Upper lobe of left lung (tissue), 6 donors: ENCODE data around the gene NUDCD3. TPM values are rescaled to one million over a fixed set of nuclear protein-coding genes. Genes with fewer than 3 reads are reported as not detected.

Experiments
- ATAC-seq, 2 donors: fragments of 200-7000 bp; cut with Tn5 transposase; one replicate each; pipeline ENCODE4 v1.9.1; 2022; ENCODE audit warnings: mild to moderate bottlenecking in 2 of 2, moderate library complexity in 2 of 2; ENCODE audit not compliant: low FRiP score in 2 of 2
- DNase-seq, 2 donors: peaks; one replicate each; pipeline ENCODE4 v3.0.0-alpha.2; 2019 to 2020
- H3K27ac ChIP-seq, 4 donors: fragments of 200-600 bp; sonication (generic); one replicate each; pipeline ENCODE4 v1.5.1; 2016 to 2019
- H3K27me3 ChIP-seq, 4 donors: fragments of 200-600 bp; sonication (generic); one replicate each; pipeline ENCODE4 v1.5.1; 2017 to 2019
- H3K36me3 ChIP-seq, 4 donors: fragments of 200-600 bp; sonication (generic); one replicate each; pipeline ENCODE4 v1.5.1; 2016 to 2019
- H3K4me1 ChIP-seq, 4 donors: fragments of 200-600 bp; sonication (generic); one replicate each; pipeline ENCODE4 v1.5.1; 2018 to 2019
- H3K4me3 ChIP-seq, 4 donors: fragments of 200-600 bp; sonication (generic); one replicate each; pipeline ENCODE4 v1.5.1; 2017 to 2019; ENCODE audit warnings: mild to moderate bottlenecking in 2 of 4, moderate library complexity in 1 of 4
- H3K9me3 ChIP-seq, 4 donors: fragments of 200-600 bp; sonication (generic); one replicate each; pipeline ENCODE4 v1.5.1; 2018 to 2019
- EP300 ChIP-seq, 4 donors: sonication (generic); formaldehyde crosslinking; IDR thresholded peaks; one replicate each; pipeline ENCODE4 v1.5.1; 2017; ENCODE audit warnings: antibody characterized with exemption in 4 of 4, control low read depth in 2 of 4
- POLR2A ChIP-seq, 4 donors: fragments of 450-650 bp; IDR thresholded peaks; one replicate each; pipeline ENCODE4 v1.5.1; 2016 to 2017; ENCODE audit warnings: antibody characterized with exemption in 4 of 4, mild to moderate bottlenecking in 2 of 4
- POLR2AphosphoS5 ChIP-seq, 2 donors: sonication (generic); formaldehyde crosslinking; IDR thresholded peaks; one replicate each; pipeline ENCODE4 v1.5.1; 2017; ENCODE audit warnings: antibody characterized with exemption in 2 of 2
- WGBS, 2 donors: methylation state at CpG; one replicate each; pipeline ENCODE4 v1.1.5; 2017 to 2018; 5-methylcytosine and 5-hydroxymethylcytosine counted together
- total RNA-seq, 6 donors: library from RNA; depleted of rRNA in 4 of 6; stranded (reverse); fragments of >200 nt in 4 of 6; gene quantifications; one replicate each; pipeline versions ENCODE4 v1.1.0 to v1.2.1, GENCODE V29; 2016 to 2021
- TF ChIP-seq, protein P1 (sequence below), 6 experiments: fragments of 450-650 bp in 4 of 6; fragments of 200-600 bp in 2 of 6; sonication (generic) in 2 of 6; IDR thresholded peaks; one replicate each; pipeline ENCODE4 v1.5.1; 2016 to 2019; ENCODE audit warnings: antibody characterized with exemption in 6 of 6
- donor health status: DM: no; HTN: no; CAD: no; lungs with moderate emphysema.
- donor health status: DM: no; HTN: yes; CAD: no; lungs with severe emphysema.

The NUDCD3 gene
- total RNA-seq, 6 donors from 2014 or later = 48.5 to 104 (median 56.3) TPM

DNA sequence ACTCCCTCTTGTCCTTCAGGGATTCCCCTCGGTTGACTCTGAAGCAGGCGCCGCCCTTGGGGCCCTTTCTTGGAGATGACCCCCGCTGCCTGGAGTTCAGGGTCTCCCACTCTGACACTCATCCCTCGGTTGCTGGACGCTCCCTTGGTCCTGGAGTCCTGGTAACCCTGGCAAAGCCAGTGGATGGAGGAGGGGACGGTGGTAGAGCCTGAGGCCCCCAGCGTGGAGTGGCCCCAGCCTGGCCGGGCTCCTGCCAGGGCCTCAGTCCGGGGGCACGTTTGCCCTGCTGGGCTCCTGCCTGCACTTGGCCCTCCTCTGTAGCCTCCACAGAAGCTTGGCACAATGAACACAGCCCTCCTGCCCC, 155.7 kb downstream of the NUDCD3 start:
- Histone ChIP-seq H3K27ac (no peak overlapping the region), H3K36me3 (no peaks in the 10 kb centered on the region), H3K9me3 (no peaks in the 10 kb centered on the region), H3K4me1 (no peaks in the 10 kb centered on the region), H3K4me3 (no peak overlapping the region), H3K27me3 (no peaks in the 10 kb centered on the region)
- DNase-seq (no peak), ATAC-seq (peak; percentile 15 to 52)
- 91% methylated on average over 11 of the region's 11 CpGs; no CpG with 5 or more reads in 1 of the 2 donors for WGBS, 2 donors
- TF ChIP-seq, protein P1, sequence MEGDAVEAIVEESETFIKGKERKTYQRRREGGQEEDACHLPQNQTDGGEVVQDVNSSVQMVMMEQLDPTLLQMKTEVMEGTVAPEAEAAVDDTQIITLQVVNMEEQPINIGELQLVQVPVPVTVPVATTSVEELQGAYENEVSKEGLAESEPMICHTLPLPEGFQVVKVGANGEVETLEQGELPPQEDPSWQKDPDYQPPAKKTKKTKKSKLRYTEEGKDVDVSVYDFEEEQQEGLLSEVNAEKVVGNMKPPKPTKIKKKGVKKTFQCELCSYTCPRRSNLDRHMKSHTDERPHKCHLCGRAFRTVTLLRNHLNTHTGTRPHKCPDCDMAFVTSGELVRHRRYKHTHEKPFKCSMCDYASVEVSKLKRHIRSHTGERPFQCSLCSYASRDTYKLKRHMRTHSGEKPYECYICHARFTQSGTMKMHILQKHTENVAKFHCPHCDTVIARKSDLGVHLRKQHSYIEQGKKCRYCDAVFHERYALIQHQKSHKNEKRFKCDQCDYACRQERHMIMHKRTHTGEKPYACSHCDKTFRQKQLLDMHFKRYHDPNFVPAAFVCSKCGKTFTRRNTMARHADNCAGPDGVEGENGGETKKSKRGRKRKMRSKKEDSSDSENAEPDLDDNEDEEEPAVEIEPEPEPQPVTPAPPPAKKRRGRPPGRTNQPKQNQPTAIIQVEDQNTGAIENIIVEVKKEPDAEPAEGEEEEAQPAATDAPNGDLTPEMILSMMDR (IDR thresholded peaks at IDR 0.05) = no peak
- TF ChIP-seq POLR2AphosphoS5 (IDR thresholded peaks at IDR 0.05) (no peak), EP300 (IDR thresholded peaks at IDR 0.05) (no peak), POLR2A (IDR thresholded peaks at IDR 0.05) (no peak)

DNA sequence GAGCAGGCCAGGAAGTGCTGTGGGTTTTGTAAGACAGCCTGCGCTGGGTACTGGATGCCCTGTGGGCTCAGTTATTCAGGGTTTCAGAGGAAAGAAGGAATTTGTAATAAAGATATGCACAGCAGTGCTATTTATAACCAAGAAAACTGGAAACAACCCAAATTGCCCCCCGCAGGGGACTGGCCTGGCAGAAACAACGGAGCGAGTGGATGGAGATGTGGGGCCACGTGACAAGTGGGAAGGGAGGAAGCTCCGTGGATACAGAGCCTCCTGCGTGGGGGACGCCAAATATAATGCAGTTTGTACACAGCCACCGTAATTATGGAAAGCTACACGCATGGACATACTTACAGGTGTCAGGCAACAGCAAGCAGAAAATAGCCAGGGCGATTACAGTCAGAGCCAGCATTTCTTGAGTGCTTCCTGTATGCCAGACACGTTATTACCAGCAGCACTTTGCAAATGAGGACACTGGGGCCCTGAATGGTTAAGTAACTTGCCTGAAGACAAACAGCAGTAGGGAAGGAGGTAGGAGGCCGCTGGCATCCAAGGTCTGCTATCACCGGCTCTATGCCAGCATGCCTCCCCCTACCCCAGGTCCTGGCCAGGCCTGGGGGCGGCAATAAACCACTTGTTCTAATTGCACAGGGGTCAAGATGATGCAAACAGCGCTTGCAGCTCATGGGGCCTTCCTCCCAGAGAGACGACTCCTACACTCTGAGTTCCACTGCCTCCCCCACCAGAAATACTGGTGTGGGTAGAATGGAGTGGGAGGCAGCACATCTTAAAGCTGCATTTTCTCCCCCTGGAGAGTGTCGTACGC, 156.3 kb downstream of the NUDCD3 start:
- H3K27ac ChIP-seq = no peak overlapping the region
- ATAC-seq = peak in 1 of 2 donors; percentile 22
- DNase-seq = no peak
- H3K27me3 ChIP-seq = no peaks in the 10 kb centered on the region
- TF ChIP-seq POLR2AphosphoS5 (IDR thresholded peaks at IDR 0.05) (no peak), EP300 (IDR thresholded peaks at IDR 0.05) (no peak), POLR2A (IDR thresholded peaks at IDR 0.05) (no peak)
- TF ChIP-seq, protein P1 (IDR thresholded peaks at IDR 0.05) = no peak
- H3K36me3 ChIP-seq = no peaks in the 10 kb centered on the region
- no peaks in the 10 kb centered on the region for H3K4me1 ChIP-seq
- H3K9me3 ChIP-seq = no peaks in the 10 kb centered on the region
- H3K4me3 ChIP-seq = no peak overlapping the region
- WGBS, 2 donors = 68 to 79% methylated on average over 17 to 19 of the region's 19 CpGs

DNA sequence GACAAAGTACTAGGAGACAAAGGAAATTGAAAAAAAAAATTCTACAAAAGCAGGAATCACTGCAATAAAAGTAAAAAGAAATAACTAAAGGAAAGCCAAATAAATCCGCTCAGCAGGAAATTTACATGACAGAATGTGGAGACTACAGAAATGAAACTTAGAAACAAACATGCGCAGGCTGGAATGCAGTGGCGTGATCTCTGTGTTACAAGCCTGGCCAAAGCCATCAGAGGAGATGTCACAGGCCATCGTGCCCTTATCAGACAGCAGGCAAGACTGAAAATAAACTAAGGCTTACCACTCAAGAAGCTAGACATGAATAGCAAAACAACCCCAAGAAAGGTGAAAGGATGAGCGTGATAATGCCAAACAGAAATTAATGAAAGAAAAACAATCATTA, 158.8 kb downstream of the NUDCD3 start:
- DNase-seq = no peak
- Histone ChIP-seq H3K4me1 (no peaks in the 10 kb centered on the region), H3K27me3 (peaks cover 0 to 3% (median 0%) of the 10 kb centered on the region in 4 donors), H3K9me3 (no peaks in the 10 kb centered on the region), H3K4me3 (no peak overlapping the region), H3K27ac (no peak overlapping the region), H3K36me3 (no peaks in the 10 kb centered on the region)
- WGBS, 2 donors = 44% methylated on average over 5 of the region's 5 CpGs
- TF ChIP-seq, protein P1 (IDR thresholded peaks at IDR 0.05) = no peak
- TF ChIP-seq POLR2AphosphoS5 (IDR thresholded peaks at IDR 0.05) = no peak
- no peak for ATAC-seq

DNA sequence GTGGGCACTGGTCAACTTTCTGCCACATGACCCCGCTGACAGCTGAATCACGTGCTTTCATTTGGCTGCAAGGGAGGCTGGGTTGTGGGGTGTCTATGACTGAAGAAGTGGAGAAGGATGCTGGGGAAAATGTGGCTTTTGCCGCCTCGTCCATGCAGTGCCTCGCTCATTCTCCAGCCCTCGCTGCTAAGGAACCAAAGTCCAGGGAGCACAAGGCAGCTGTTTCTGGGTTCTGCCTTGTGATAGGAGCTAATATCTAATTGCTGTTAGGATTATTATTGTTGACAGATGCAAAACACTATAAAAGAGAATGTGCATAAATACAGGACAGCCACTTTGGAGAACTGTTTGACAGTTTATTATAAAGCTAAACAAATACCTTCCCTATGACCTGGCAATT, 160.1 kb downstream of the NUDCD3 start:
- Histone ChIP-seq H3K36me3 (no peaks in the 10 kb centered on the region), H3K9me3 (no peaks in the 10 kb centered on the region), H3K4me3 (no peak overlapping the region), H3K27ac (no peak overlapping the region), H3K27me3 (peaks cover 0 to 11% (median 8%) of the 10 kb centered on the region in 4 donors), H3K4me1 (peaks cover 0 to 6% (median 0%) of the 10 kb centered on the region in 4 donors)
- DNase-seq (no peak), ATAC-seq (no peak)
- WGBS, 2 donors = 76 to 84% methylated on average over 6 of the region's 6 CpGs
- TF ChIP-seq EP300 (IDR thresholded peaks at IDR 0.05) = no peak
- TF ChIP-seq, protein P1 (IDR thresholded peaks at IDR 0.05) = no peak
- no peak for TF ChIP-seq POLR2AphosphoS5 (IDR thresholded peaks at IDR 0.05)
- TF ChIP-seq POLR2A (IDR thresholded peaks at IDR 0.05) = no peak

DNA sequence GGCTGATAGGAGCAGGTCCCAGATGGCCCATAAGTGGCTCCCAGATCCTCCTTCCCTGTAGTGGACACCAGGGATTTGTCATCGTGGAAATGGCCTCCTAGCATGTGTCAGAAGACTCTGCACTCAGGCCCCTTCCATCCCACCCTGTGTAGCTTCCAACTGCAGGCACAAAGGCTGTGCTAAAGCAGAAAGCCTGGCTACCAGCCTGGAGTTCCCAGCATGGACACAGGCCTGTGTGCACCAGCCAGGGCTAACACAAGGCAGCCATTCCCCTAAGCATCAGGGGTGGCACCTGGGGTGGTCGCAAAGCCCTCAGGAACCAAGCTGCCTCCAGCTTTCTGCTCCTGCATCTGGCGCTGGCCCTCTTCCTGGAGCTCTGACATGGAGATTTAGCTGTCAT, 160.6 kb downstream of the NUDCD3 start:
- Histone ChIP-seq H3K4me1 (peaks cover 0 to 11% (median under 1%) of the 10 kb centered on the region in 4 donors), H3K27me3 (peaks cover 0 to 11% (median 10%) of the 10 kb centered on the region in 4 donors), H3K9me3 (no peaks in the 10 kb centered on the region), H3K36me3 (no peaks in the 10 kb centered on the region), H3K27ac (no peak overlapping the region), H3K4me3 (no peak overlapping the region)
- DNase-seq (no peak), ATAC-seq (no peak)
- TF ChIP-seq POLR2A (IDR thresholded peaks at IDR 0.05) (no peak), EP300 (IDR thresholded peaks at IDR 0.05) (no peak), POLR2AphosphoS5 (IDR thresholded peaks at IDR 0.05) (no peak)
- TF ChIP-seq, protein P1 (IDR thresholded peaks at IDR 0.05) = no peak
- WGBS, 2 donors = 87 to 100% methylated on average over 2 to 3 of the region's 3 CpGs
